Stimulated activated CD4-positive, alpha-beta T cell treated with anti-CD3 and anti-CD28 coated beads, Interleukin-4, amount 100 ng/mL, for 4 hours (primary cell): ENCODE measurements around the gene PARD6B.

Experiments
- DNase-seq, 2 experiments: peaks; one replicate each; pipeline ENCODE4 v3.0.0-alpha.2; 2020

PARD6B gene

DNA sequence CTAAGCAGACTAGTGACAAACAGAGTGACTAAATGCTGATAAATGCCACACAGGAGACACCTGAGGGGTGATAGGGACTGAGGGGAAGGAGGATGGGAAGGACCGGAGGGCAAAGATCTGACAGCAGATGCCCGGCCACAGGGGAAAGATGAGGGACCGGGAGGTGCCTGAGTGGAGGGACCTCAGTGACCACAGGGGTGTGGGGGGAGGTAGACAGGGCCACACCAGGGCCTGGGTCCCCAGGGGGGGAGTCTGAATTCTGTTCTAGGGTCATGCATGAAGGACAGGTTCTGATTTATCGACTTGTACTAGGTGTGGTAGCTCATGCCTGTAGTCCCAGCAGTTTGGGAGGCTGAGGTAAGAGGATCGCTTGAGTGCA lies 70.4 kb downstream of the PARD6B start:
- DNase-seq = no peak

GRCh38 chr20:50802289-50802688 lies 70.9 kb downstream of the PARD6B start:
- no peak for DNase-seq

DNA sequence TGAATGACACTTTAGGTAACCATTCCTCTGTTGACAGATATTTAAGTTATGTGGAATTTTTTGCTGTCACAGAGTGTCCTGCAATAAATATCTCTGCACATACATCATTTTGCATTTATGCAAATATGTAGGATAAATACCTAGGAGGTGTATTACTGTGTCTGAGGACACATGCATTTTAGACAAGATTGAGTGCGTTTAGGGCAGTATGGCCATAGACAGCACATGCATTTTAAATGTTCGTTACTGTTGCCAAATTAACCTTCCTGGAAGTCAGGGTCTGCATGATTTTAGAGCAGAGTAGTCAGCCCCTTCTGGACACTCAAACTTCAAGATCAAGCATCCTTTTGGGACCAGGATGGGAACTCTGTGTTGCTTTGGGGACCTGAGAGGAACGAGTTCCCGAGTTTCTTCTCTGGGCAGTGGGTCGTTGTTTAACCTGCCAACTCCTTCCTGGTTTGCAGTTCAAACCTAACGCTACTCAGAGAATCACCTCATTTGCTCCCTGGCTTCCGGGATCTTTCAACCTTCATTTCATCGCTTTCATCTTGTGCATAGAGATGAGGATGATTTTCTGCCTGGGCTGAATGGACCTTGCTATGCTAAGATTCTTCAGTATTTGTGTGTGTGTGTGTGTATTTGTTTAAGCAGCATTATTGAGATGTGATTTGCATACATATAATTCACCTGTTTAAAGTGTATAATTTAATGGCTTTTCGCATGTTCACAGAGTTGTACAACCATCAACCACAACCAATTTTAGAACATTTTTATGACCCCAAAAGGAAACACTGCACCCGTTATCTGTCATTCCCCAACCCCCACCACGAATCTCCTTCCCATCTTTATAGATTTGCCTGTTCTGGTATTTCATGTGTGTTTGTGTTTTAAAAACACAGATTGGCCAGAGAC lies 73.3 kb downstream of the PARD6B start:
- no peak for DNase-seq

DNA sequence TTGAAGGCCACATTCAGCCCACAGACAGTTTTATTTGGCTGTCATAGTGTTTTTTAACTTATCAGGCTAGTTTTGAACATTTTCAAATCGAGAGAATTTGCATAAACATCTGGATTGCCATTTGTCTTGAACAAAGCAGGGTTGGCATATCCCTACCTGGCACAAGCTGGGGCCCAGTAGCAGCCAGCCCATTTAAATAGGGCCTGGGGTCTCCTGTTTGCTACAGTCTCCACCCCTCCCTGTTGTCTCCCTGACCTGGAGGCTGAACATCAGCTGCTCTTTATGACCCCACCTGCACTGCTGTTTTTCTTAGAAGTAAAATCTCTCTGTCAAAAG lies 73.9 kb downstream of the PARD6B start:
- no peak for DNase-seq

DNA sequence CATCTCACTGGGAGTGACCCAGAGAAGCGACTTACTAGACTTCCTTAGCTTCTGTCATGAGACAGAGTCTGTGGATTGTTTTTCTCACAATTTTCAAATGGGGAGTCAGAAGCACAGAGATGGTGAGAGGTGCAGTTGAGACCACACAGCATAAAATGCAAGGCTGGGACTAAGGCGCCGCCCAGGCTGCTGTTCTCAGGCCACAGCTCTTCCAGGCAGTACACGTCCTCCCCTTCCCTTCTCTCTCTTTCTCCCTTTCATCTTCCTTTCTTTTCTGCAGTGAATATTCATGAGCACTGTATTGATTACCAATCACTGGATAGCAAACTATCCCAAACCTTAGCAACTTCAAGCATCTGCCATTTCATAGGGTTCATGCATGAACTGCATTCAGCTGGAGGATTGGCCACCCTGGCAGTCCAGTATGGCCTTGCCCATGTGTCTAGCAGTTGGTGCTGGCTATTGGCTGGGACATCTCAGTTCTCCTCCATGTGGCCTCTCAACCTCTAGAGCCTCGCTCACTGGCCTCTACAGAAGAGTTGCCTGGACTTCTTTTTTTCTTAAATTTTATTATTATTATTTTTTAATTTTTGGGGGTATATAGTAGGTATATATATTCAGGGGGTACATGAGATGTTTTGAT lies 74.9 kb downstream of the PARD6B start:
- DNase-seq = no peak
